Measurements from ENCODE around the gene LDB3. TPM values are rescaled to one million over a fixed set of nuclear protein-coding genes. Genes with fewer than 3 reads are reported as not detected.

Gene LDB3
- total RNA-seq, 1 donor from 2014 or later = 0.10 TPM

DNA sequence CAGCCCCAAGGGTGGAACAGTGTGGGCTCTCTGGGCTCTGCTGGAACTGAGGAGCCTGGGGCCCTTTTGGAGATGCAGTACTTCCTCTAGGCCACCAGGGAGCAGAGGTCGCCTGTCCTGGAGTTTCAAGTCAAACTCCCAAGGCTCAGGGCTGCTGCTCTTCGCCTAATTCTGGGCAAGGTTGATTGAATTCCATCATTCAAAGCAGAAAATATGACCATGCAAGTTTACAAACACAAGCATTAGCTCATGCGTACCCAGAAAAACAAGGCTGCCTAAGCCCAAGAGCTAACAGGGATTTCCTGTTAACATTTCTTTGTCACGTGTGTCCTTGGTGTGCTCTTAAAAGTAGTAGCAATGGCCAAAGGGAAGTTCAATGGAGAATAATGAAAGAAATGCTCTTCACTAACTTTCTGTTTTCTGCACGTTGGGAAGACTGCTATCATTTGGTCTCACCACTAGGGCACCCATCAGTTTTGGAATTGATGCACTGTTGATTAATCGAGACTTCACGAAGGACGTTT lies 20.1 kb downstream of the LDB3 start:
- no peaks in the 10 kb centered on the region for H3K4me1 Mint-ChIP-seq (ENCODE audit: low read depth)
- DNase-seq (ENCODE audit: low spot score) = peak; percentile 28
- H3K9me3 Mint-ChIP-seq = no peaks in the 10 kb centered on the region
- no peaks in the 10 kb centered on the region for H3K36me3 Mint-ChIP-seq (ENCODE audit: low read depth)
- H3K27me3 Mint-ChIP-seq (ENCODE audit: insufficient read depth) = peaks cover 9% of the 10 kb centered on the region
- intact Hi-C loops (cut with micrococcal nuclease) = loop anchor here (1.0 to 2.0 kb wide), 3 partner anchors 211 to 278 kb away; no protein-coding TSS in a partner anchor
- no peak overlapping the region for H3K4me3 Mint-ChIP-seq
- H3K27ac Mint-ChIP-seq = no peak overlapping the region

DNA sequence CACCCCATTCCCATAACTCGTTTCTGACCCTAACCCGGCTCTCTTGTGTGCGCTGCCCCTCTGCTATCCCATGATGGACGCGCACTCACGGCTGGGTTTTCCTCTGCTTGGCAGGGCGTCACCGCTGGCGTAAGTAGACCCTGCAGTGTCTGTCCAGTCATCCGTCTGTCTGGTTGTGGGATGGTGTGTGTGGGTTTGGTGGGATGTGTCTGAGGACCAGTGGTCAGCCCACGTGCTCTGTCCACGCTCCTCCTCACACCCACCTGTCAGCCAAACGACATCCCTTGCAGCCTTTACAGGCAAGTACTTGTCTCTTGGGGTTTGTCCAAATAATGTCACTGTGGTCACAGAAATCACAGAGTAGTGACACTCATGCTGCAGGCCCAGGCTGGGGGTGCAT lies 20.8 kb downstream of the LDB3 start:
- Mint-ChIP-seq H3K27ac (no peak overlapping the region), H3K9me3 (no peaks in the 10 kb centered on the region), H3K4me1 (ENCODE audit: low read depth) (no peaks in the 10 kb centered on the region), H3K36me3 (ENCODE audit: low read depth) (no peaks in the 10 kb centered on the region), H3K4me3 (no peak overlapping the region), H3K27me3 (ENCODE audit: insufficient read depth) (peaks cover 9% of the 10 kb centered on the region)
- intact Hi-C loops (cut with micrococcal nuclease) = loop anchor here (2.0 kb wide), 1 partner anchor 278 kb away; no protein-coding TSS in a partner anchor
- no peak for DNase-seq (ENCODE audit: low spot score)

DNA sequence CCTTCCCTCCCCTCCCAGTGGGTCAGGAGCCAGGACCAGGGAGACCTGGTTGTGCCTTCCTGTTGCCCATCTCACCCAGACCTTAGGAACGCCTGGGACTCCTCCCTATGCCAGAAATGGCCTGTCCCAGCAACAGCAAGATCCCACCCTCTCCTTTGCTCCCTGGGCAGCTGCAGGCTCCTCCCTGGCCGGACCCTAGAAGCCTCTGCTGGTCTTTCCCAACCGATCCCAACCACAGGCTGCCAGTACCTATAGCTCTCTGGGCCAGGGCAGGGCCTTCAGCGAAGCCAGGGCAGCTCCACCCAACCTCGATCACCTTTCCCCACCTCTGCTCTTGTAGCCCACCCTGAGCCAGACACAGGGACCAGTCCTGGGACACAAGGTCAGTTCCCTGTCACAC lies 21.9 kb downstream of the LDB3 start:
- Mint-ChIP-seq H3K36me3 (ENCODE audit: low read depth) (no peaks in the 10 kb centered on the region), H3K9me3 (no peaks in the 10 kb centered on the region), H3K27ac (no peak overlapping the region), H3K4me3 (no peak overlapping the region), H3K4me1 (ENCODE audit: low read depth) (no peaks in the 10 kb centered on the region), H3K27me3 (ENCODE audit: insufficient read depth) (peaks cover 9% of the 10 kb centered on the region)
- no peak for DNase-seq (ENCODE audit: low spot score)
- intact Hi-C loops (cut with micrococcal nuclease) = no loop called here

DNA sequence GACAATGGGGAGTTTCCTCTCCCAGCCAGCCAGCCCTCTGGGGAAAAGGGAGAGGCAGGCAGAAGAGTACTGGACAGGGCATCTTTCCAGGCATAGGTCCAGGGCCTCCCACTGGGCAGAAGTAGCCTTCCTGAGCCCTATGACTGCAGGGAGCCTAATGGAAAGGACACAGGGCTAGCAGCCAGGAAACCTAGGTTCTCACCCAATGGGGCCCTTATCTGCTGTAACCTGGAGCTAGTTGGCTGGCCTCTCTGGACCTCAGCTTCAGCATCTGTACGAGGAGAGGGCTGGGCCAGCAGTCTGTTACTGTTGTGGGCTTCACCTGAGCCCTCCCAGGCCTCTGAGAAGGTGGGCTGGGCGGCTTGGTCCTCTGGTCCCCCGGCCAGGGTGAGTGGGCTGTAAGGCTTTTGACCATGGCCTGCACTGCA lies 22.4 kb downstream of the LDB3 start:
- no peaks in the 10 kb centered on the region for H3K36me3 Mint-ChIP-seq (ENCODE audit: low read depth)

DNA sequence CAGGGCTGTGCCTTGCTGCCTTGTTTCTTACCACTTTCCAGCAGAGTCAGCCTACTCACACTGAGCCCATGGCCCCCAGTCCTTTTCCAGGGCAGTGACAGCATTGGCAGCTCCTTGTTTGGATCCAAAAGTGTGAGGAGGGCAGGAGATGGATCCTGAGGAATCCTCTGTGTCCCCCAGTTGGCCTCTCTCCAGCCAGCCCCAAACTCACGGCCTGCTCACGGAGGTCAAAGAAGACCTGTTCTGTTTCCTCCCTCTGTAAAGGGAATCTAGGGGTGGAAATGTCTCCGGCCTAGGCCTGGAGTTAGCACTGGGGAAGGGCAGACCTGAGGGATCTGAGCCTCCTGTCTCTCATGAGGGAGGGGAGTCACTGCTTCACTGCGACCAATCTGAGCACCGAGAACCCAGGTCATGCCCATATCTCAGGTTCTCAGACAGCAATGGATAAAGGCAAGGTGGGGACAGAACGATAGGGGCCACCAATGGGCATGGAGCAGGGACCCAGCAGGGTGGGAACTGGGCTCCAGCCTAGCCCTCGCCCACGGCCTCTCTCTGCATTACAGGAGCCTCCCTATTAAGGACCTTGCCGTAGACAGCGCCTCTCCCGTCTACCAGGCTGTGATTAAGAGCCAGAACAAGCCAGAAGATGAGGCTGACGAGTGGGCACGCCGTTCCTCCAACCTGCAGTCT lies 23.2 kb downstream of the LDB3 start:
- no peak overlapping the region for H3K27ac Mint-ChIP-seq
- H3K36me3 Mint-ChIP-seq (ENCODE audit: low read depth) = no peaks in the 10 kb centered on the region
- H3K9me3 Mint-ChIP-seq = no peaks in the 10 kb centered on the region

More for the DNA sequence above, 22.4 kb downstream of the LDB3 start:
- Mint-ChIP-seq H3K4me1 (ENCODE audit: low read depth) (no peaks in the 10 kb centered on the region), H3K9me3 (no peaks in the 10 kb centered on the region), H3K4me3 (no peak overlapping the region), H3K27ac (no peak overlapping the region), H3K27me3 (ENCODE audit: insufficient read depth) (peaks cover 9% of the 10 kb centered on the region)
- DNase-seq (ENCODE audit: low spot score) = no peak
- intact Hi-C loops (cut with micrococcal nuclease) = no loop called here

GRCh38 chr10:86692023-86692514 lies 23.8 kb downstream of the LDB3 start:
- H3K4me1 Mint-ChIP-seq (ENCODE audit: low read depth) = no peaks in the 10 kb centered on the region
- no peak overlapping the region for H3K4me3 Mint-ChIP-seq
- H3K36me3 Mint-ChIP-seq (ENCODE audit: low read depth) = no peaks in the 10 kb centered on the region
- peaks cover 19% of the 10 kb centered on the region for H3K27me3 Mint-ChIP-seq (ENCODE audit: insufficient read depth)
- H3K27ac Mint-ChIP-seq = no peak overlapping the region
- H3K9me3 Mint-ChIP-seq = no peaks in the 10 kb centered on the region
- no peak for DNase-seq (ENCODE audit: low spot score)
- intact Hi-C loops (cut with micrococcal nuclease) = no loop called here

More for the DNA sequence above, 23.2 kb downstream of the LDB3 start:
- Mint-ChIP-seq H3K27me3 (ENCODE audit: insufficient read depth) (peaks cover 14% of the 10 kb centered on the region), H3K4me3 (no peak overlapping the region), H3K4me1 (ENCODE audit: low read depth) (no peaks in the 10 kb centered on the region)
- DNase-seq (ENCODE audit: low spot score) = no peak
- intact Hi-C loops (cut with micrococcal nuclease) = no loop called here

DNA sequence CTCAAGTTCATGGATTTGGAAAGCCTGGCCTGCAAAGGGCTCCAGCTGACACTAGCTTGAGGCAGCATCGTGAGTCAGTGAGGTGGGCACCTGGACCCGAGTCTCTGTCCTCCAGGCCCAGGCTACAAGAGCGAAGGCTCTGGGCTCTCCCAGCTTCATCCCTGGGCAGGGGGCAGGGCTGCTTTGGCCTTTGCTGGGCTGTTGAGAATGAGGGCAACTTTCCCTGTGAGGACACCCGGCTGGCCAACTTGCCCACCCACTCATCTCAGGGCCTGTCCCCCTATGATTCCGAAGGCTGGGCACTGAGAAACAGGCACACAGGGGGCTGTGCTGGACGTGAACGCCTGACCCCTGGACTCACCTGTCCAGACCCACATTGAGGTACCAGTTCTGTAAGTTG lies 24.4 kb downstream of the LDB3 start:
- peaks cover 19% of the 10 kb centered on the region for H3K27me3 Mint-ChIP-seq (ENCODE audit: insufficient read depth)
- intact Hi-C loops (cut with micrococcal nuclease) = no loop called here

DNA sequence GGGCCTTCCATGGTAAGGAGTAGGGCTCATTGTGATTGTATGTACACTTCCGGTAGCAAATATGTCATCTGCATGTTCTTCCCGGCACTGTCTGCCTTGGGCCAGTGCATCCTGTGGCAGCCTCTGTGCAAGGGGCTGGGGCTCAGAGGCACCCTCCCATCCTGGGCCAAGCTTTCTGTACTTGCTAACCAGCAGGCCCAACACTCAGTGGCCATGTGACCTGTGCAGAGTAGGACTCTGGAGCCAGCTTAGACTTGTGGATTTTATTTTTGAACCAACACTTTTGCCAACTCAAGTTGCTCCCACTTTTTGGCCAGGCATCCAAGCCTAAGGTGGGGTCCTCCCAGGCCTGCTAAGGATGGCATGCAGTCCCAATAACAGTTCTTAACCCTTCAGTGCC lies 25.0 kb downstream of the LDB3 start:
- H3K9me3 Mint-ChIP-seq = no peaks in the 10 kb centered on the region
- intact Hi-C loops (cut with micrococcal nuclease) = no loop called here
- no peaks in the 10 kb centered on the region for H3K36me3 Mint-ChIP-seq (ENCODE audit: low read depth)
- H3K4me3 Mint-ChIP-seq = no peak overlapping the region
- DNase-seq (ENCODE audit: low spot score) = no peak
- peaks cover 16% of the 10 kb centered on the region for H3K27me3 Mint-ChIP-seq (ENCODE audit: insufficient read depth)
- H3K4me1 Mint-ChIP-seq (ENCODE audit: low read depth) = no peaks in the 10 kb centered on the region
- no peak overlapping the region for H3K27ac Mint-ChIP-seq

More for the DNA sequence above, 24.4 kb downstream of the LDB3 start:
- Mint-ChIP-seq H3K36me3 (ENCODE audit: low read depth) (no peaks in the 10 kb centered on the region), H3K27ac (no peak overlapping the region), H3K4me1 (ENCODE audit: low read depth) (no peaks in the 10 kb centered on the region), H3K9me3 (no peaks in the 10 kb centered on the region), H3K4me3 (no peak overlapping the region)
- DNase-seq (ENCODE audit: low spot score) = no peak

DNA sequence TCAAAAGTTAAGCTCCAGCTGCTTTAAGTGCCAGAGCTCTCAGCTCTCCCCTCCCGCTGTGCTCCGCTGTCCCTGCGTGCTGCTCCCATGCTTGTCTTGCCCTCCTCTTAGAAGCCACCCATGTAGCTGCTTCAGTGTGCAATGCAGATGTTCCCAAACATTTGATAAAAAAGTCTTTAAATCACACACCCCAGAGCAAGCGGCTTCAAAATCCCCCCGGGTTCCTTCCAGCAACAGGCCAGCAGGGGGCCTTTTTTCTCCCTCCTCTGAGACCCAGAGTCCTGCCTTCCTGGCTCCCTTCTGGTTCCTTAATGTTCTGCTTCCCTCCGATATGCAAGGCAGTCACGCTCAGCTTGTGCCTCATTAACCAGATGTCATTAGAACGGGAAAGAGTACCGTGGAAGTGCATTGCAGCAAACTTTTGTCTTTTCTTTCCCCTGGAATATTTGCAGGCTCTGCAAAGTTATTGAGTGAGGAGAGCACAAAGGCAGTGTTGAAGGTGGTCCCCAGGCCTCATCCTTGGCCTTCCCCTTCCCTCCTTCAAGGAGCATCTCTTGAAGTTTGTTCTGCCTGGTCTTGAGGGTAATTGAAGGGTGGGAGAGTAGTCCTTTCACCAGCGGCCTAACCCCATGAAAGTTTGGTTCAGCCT lies 25.5 kb downstream of the LDB3 start:
- intact Hi-C loops (cut with micrococcal nuclease) = loop anchor here (1.0 kb wide), 1 partner anchor 205 kb away; no protein-coding TSS in a partner anchor
- H3K36me3 Mint-ChIP-seq (ENCODE audit: low read depth) = no peaks in the 10 kb centered on the region
- DNase-seq (ENCODE audit: low spot score) = peak; percentile 5
- H3K27me3 Mint-ChIP-seq (ENCODE audit: insufficient read depth) = peaks cover 16% of the 10 kb centered on the region
- H3K27ac Mint-ChIP-seq = no peak overlapping the region
- H3K4me3 Mint-ChIP-seq = no peak overlapping the region
- H3K4me1 Mint-ChIP-seq (ENCODE audit: low read depth) = no peaks in the 10 kb centered on the region
- no peaks in the 10 kb centered on the region for H3K9me3 Mint-ChIP-seq

- intact Hi-C loops (cut with micrococcal nuclease) = no loop called here
- no peaks in the 10 kb centered on the region for H3K9me3 Mint-ChIP-seq
- H3K4me1 Mint-ChIP-seq (ENCODE audit: low read depth) = no peaks in the 10 kb centered on the region
- no peak for DNase-seq (ENCODE audit: low spot score)
- no peak overlapping the region for H3K27ac Mint-ChIP-seq
- no peaks in the 10 kb centered on the region for H3K36me3 Mint-ChIP-seq (ENCODE audit: low read depth)
- peaks cover 10% of the 10 kb centered on the region for H3K27me3 Mint-ChIP-seq (ENCODE audit: insufficient read depth)
- H3K4me3 Mint-ChIP-seq = no peak overlapping the region
Measured at GRCh38 chr10:86698207-86698940, 30.1 kb downstream of the LDB3 start.

- no peak overlapping the region for H3K27ac Mint-ChIP-seq
- DNase-seq (ENCODE audit: low spot score) = no peak
- H3K9me3 Mint-ChIP-seq = no peaks in the 10 kb centered on the region
- no peaks in the 10 kb centered on the region for H3K36me3 Mint-ChIP-seq (ENCODE audit: low read depth)
- H3K4me3 Mint-ChIP-seq = no peak overlapping the region
- no peaks in the 10 kb centered on the region for H3K4me1 Mint-ChIP-seq (ENCODE audit: low read depth)
- intact Hi-C loops (cut with micrococcal nuclease) = no loop called here
- peaks cover 10% of the 10 kb centered on the region for H3K27me3 Mint-ChIP-seq (ENCODE audit: insufficient read depth)
Measured at GRCh38 chr10:86699125-86699524, 30.8 kb downstream of the LDB3 start.

DNA sequence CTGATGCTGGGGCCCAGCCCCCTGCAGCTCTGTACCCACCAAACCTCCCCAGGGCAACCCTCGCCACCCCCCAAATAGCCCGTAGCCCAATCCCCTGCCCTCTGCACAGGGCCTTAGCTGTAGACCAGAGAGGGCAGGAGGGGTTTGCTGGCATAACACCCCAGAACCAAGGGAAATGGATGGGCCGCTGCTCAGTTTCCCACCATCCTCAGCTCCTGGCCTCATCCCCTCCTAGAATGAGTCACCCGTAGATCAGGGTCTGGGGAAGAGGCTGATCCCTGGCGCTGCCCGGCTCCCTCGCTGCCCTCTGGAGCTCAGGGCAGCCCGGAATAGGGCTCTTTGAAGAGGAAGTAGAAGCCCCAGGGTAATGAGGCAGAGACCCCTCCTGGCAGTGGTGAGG lies 31.2 kb downstream of the LDB3 start:
- Mint-ChIP-seq H3K27me3 (ENCODE audit: insufficient read depth) (peaks cover 10% of the 10 kb centered on the region), H3K27ac (no peak overlapping the region), H3K4me1 (ENCODE audit: low read depth) (no peaks in the 10 kb centered on the region), H3K9me3 (no peaks in the 10 kb centered on the region), H3K36me3 (ENCODE audit: low read depth) (no peaks in the 10 kb centered on the region), H3K4me3 (no peak overlapping the region)
- no peak for DNase-seq (ENCODE audit: low spot score)
- intact Hi-C loops (cut with micrococcal nuclease) = no loop called here
